GM19239 (cell line): ENCODE results near the gene AK9.
"Not testable (repeated sequence)": the region's sequence is repeated elsewhere in the genome, so short reads cannot be mapped to it uniquely, and the experiment has no call there.

Experiments
- DNase-seq: peaks from one replicate; pipeline ENCODE4 v3.0.0; 2011; ENCODE audit warnings: low spot score; ENCODE audit not compliant: insufficient read length
- FAIRE-seq: peaks from 2 replicates; lab custom pipeline; 2011; peaks lifted over from hg19 to GRCh38; lab: Jason Lieb, UNC

Gene AK9

GRCh38 chr6:109701221-109701620 is 10.2 kb upstream of the AK9 start:
- DNase-seq (no peak), FAIRE-seq (no peak)

- FAIRE-seq (no peak), DNase-seq (no peak)
These were observed 5.4 kb upstream of the AK9 start for GRCh38 chr6:109696355-109696754.

DNA sequence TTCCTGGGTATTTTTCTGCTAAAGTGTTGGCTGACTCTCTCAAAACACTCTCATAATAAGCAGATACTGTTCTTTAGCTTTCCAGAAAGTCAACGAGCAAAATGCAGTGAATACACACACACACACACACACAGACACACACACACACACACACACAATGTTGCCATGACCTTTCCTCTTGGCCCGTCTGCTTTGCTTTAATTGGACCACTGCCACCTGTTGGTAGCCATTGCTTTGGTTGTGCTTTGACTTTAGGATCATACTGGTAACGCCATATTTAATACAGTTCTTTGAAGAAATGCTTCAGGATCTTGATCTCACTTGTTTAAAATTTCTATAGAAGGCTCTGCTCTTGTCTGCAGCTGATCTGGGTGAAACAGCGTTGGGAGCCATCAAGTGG is 4.5 kb upstream of the AK9 start:
- FAIRE-seq = no peak
- DNase-seq = no peak

GRCh38 chr6:109693111-109693510 is 2.1 kb upstream of the AK9 start:
- no peak for DNase-seq

GRCh38 chr6:109690373-109690736 is 647 bp downstream of the AK9 start:
- FAIRE-seq = no peak

More at GRCh38 chr6:109693111-109693510, 2.1 kb upstream of the AK9 start:
- FAIRE-seq = no peak

GRCh38 chr6:109687271-109687761 is 3.7 kb downstream of the AK9 start:
- no peak for DNase-seq

More at GRCh38 chr6:109690373-109690736, 647 bp downstream of the AK9 start:
- peak; percentile 38 for DNase-seq

DNA sequence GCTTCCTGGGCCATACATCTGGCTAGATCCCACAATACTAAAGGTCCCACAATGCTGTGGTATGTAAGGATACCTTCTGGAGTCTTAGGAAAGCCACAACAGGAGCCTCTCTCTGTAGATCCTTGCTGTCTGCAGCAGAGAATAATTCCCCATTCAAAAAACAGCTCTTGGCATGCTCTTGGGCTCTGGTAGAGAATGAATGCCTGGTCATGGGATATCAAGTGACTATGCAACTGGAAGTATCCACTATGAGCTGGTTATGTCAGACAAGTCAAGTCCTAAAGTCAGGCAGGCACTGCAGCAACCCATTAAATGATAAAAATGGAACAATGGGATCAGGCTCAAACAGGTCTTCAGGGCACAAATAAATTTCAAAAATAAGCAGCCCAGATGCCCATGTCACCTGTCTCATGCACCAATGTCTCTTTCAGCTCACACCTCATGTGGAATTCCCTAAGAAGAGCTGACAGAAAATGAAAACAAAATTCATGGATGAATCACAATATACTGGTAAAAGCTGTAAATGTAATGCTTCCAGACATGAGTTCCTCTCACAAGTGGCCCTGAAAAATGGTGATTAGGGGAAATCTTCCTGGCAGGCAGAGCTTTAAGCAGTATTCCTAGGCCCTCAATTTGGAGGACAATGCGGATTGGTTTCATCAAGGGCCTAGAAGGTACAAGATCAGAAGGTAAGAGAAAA is 4.3 kb downstream of the AK9 start:
- DNase-seq = no peak
- no peak for FAIRE-seq

More at GRCh38 chr6:109687271-109687761, 3.7 kb downstream of the AK9 start:
- FAIRE-seq = no peak

DNA sequence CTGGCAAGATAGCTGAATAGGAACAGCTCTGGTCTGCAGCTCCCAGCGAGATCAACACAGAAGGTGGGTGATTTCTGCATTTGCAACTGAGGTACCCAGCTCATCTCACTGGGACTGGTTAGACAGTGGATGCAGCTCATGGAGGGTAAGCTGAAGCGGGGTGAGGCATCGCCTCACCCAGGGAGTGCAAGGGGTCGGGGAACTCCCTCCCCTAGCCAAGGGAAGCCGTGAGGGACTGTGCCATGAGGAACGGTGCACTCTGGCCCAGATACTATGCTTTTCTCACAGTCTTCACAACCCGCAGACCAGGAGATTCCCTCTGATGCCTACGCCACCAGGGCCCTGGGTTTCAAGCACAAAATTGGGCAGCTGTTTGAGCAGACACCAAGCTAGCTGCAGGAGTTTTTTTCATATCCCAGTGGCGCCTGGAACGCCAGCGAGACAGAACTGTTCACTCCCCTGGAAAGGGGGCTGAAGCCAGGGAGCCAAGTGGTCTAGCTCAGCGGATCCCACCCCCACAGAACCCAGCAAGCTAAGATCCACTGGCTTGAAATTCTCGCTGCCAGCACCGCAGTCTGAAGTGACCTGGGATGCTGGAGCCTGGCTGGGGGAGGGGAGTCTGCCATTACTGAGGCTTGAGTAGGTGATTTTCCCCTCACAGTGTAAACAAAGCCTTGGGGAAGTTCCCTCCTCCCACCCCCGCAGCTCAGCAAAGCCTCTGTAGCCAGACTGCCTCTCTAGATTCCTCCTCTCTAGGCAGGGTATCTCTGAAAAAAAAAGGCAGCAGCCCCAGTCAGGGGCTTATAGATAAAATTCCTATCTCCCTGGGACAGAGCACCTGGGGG is 12.1 kb downstream of the AK9 start:
- not testable (repeated sequence) for FAIRE-seq, DNase-seq

- FAIRE-seq (no peak), DNase-seq (no peak)
These were observed 12.8 kb downstream of the AK9 start for GRCh38 chr6:109678240-109678639.

DNA sequence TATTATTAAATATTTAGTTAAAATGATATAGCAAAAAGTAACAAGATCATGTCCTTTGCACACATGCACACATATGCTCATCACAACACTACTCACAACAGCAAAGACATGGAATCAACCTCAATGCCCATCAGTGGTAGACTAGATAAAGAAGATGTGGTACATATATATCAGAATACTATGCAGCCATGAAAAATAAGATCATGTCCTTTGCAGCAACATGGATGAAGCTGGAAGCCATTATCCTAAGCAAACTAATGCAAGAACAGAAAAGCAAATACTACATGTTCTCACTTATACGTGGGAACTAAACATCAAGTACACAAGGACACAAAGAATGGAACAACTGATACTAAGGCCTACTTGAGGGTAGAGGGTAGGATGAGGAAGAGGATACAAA is 14.3 kb downstream of the AK9 start:
- DNase-seq = no peak
- no peak for FAIRE-seq

DNA sequence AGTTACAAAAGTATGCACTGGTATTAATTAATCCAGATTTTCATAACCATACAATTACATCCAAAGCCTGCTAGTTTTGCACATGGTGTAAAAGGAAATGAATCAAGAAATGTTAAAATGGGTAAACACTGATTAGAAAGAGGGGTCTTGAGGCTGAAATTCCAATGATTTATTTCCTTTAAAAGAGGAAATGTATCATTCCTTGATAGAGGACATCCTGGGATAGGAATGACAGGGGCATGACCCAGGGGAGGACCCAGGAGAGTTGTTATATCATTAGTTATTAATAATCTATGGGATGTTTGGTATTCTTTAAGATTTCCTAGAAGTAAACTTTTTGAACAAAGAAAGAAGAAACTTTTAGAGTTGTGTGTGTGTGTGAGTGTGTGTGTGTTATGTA is 18.2 kb downstream of the AK9 start:
- DNase-seq (no peak), FAIRE-seq (no peak)

DNA sequence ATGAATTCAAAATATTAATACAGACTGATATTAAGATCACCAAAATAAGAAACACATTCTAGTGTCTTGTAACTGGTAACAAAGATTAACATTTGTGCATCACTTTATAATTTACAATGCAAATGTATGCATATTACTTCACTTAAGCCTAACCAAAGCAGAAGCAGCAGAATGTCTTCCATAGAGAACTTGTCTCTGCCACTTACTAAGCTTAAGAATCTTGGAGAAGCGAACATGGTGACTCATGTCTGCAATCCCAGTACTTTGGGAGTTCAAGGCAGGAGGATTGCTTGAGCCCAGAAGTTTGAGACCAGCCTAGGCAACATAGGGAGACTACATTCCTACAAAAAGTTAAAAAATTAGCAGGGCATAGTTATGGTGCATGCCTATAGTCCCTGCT is 18.8 kb downstream of the AK9 start:
- DNase-seq = no peak
- no peak for FAIRE-seq

DNA sequence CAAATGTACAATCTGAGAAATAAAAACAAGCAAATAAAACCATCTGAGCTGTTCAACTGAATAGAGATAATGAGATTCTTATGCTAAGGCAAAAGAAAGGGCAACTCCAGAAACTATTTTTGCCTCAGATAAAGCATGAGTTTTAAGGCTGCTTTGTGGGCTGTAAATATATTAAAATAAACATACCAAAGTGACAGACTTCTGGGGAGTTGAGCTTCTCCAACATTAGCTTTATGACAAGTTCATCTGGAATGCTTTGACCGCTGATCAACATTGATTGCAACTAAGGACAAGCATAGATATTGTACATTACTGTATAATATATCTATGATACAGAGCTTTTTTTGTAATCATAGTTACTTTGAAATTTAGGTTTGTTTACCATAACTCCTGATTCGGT is 19.3 kb downstream of the AK9 start:
- DNase-seq = no peak
- no peak for FAIRE-seq

- FAIRE-seq (no peak), DNase-seq (no peak)
These were observed 21.2 kb downstream of the AK9 start for GRCh38 chr6:109669811-109670210.

DNA sequence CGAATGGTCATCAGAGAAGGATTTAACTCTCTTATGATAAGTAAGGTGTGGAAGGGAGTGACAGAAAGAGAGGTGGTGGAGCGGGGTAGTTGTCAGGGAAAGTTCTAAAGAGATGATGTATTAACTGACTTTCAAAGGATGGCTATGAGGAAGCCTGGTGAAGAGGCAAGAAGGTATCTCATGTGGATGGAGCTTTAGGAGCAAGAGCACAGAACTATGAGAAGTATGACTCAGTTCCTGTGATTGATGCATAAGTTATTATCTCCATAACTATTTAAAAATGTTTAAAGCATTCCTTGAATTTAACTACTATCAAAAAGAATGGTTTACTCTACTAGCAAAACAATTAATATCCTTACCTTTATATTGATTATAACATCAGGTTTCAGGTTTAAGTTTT is 28.8 kb downstream of the AK9 start:
- FAIRE-seq = no peak
- no peak for DNase-seq

DNA sequence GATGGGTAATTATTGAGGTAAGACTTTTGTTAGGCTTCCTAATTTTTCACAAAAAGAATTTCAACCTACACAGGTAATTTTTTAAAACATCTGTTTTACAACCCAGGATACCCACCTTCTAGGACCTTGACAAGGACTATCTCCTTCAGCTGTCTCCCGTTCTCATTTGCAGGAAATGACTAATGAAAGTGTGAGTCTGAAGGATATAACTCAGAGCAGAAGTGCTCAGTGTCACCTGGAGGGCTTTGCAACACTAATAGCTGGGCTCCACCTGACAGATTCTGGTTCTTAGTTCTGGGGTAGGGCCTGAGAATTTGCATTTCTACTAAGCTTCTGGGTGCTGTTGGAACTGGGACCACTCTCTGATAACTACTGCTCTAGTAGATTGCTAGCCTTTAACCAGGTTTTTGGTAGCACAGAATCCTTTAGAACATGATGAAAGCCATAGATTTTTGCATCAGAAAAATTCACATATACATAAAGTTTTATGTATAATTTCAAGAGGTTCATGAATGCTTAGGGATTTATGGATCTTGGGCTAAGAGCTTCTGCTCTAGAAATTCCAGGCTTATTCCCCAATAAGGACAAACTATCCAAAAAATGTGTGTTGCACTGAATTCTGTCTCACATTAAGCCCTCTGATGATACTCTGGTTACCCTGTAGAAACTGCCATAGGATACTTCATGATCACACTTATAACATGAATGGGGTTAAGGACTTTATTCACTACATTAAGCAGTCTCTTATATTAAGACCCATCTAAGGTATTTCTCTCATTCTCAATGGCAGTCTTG is 30.3 kb downstream of the AK9 start:
- FAIRE-seq (no peak), DNase-seq (no peak)

DNA sequence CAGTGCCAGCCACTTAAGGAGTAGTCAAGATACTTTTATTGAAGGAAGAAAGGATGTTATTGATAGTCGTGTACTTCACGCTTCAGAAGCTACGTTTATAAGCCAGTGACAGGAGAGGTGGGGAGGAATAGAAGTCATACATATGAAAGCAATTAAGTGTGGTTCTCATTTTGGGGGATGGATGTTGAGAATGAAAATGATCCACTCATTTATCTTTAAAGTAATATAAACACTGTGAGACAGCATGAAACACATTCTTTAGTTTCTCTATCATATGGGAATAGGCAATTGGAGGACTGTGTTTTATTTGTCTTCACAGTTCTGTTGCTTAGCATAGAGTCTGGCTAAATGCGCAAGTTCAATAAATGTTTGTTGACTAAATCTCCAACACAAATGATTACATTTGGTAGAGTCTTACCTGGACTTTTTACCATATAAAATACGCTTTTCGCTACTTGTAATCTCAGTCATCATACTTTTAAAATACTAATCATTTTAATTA is 35.2 kb downstream of the AK9 start:
- FAIRE-seq (no peak), DNase-seq (no peak)

DNA sequence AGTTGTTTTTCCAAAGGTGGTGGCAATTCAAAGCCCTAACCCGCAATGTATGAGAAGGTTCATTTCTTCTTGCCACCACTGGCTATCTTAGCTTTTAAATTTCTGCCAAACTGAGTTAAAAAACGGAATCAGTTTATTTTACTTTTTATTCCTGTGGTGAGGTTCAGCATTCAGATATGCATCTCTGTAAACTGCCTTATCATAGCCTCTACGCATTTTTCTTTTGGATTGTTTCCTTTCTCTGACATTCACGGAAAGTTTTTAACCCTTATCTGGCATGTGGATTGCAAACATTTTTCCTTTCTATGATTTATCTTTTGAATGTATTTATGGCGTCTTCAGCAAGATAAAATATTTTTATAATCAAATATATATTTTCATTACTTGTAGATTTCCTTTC is 37.7 kb downstream of the AK9 start:
- DNase-seq = no peak
- no peak for FAIRE-seq

DNA sequence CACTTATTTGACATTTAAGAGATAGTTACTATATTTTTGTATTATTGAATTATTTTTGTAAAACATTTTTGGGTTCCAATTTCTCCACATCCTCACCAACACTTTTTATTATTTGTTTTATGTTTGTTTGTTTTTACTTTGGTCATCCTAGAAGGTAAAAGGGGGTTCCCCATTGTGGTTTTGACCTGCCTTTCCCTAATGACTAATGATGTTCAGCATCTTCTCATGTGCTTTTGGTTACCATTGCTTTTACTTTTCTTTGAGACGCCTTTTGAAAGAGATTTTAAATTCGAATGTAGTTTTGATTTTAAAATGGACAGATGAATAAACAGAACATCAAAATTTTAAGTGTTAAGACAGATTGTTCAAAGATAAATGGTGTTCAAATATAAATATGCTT is 46.9 kb downstream of the AK9 start:
- peak; percentile 8 for FAIRE-seq
- DNase-seq = no peak

DNA sequence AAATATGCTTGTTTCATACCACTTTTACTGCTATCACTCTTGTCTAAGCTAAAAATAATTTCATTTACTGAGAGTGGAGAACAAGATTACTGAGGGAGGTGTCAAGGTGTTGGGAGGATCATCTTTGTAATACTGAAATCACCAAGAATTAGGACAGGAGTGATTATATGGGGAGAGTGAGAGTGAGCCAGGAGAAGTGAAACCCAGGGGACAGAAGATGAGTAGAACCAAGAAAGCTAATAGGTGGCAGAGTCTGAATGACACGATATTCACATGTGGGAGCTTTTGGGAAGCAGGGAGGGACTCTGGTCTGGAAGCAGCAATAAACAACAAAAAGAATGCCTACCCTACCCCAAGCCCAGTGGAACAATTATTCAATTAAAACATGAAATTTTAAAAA is 58.6 kb downstream of the AK9 start:
- DNase-seq (no peak), FAIRE-seq (no peak)
